Measurements from ENCODE around the gene JARID2.
"Not testable (repeated sequence)": the region's sequence is repeated elsewhere in the genome, so short reads cannot be mapped to it uniquely, and the experiment has no call there.

JARID2 gene

GRCh38 chr6:15405129-15406068, 159.5 kb downstream of the JARID2 start:
- no peak for DNase-seq

- no peak for DNase-seq
Measured at GRCh38 chr6:15406452-15406851, 160.6 kb downstream of the JARID2 start.

GRCh38 chr6:15408008-15408407, 162.1 kb downstream of the JARID2 start:
- no peak for DNase-seq

- DNase-seq, result no peak
Measured at GRCh38 chr6:15408758-15409157, 162.9 kb downstream of the JARID2 start.

- no peak for DNase-seq
Measured at GRCh38 chr6:15409301-15410125, 163.6 kb downstream of the JARID2 start.

- DNase-seq, result no peak
Measured at GRCh38 chr6:15410126-15410391, 164.2 kb downstream of the JARID2 start.

- no peak for DNase-seq
Measured at GRCh38 chr6:15410752-15411151, 164.9 kb downstream of the JARID2 start.

- DNase-seq, result no peak
Measured at GRCh38 chr6:15411766-15412165, 165.9 kb downstream of the JARID2 start.

- no peak for DNase-seq
Measured at GRCh38 chr6:15412767-15413166, 166.9 kb downstream of the JARID2 start.

GRCh38 chr6:15413466-15414234, 167.8 kb downstream of the JARID2 start:
- no peak for DNase-seq

GRCh38 chr6:15414235-15414612, 168.4 kb downstream of the JARID2 start:
- DNase-seq, result no peak

- not testable (repeated sequence) for DNase-seq
Measured at GRCh38 chr6:15415622-15416021, 169.8 kb downstream of the JARID2 start.

GRCh38 chr6:15416932-15417509, 171.2 kb downstream of the JARID2 start:
- no peak for DNase-seq

- no peak for DNase-seq
Measured at GRCh38 chr6:15417811-15418210, 171.9 kb downstream of the JARID2 start.

GRCh38 chr6:15419493-15419892, 173.6 kb downstream of the JARID2 start:
- DNase-seq, result no peak

- no peak for DNase-seq
Measured at GRCh38 chr6:15420959-15421438, 175.1 kb downstream of the JARID2 start.

- no peak for DNase-seq
Measured at GRCh38 chr6:15421945-15422733, 176.3 kb downstream of the JARID2 start.

- no peak for DNase-seq
Measured at GRCh38 chr6:15423286-15423993, 177.6 kb downstream of the JARID2 start.

GRCh38 chr6:15425947-15426346, 180.1 kb downstream of the JARID2 start:
- no peak for DNase-seq

- DNase-seq, result no peak
Measured at GRCh38 chr6:15426395-15426794, 180.5 kb downstream of the JARID2 start.

GRCh38 chr6:15426901-15427300, 181.0 kb downstream of the JARID2 start:
- no peak for DNase-seq
